Effector memory CD4-positive, alpha-beta T cell (primary cell): ENCODE measurements around the gene CTNNBL1.
"Not testable (repeated sequence)": the region's sequence is repeated elsewhere in the genome, so short reads cannot be mapped to it uniquely, and the experiment has no call there.

Source experiments
- DNase-seq, 3 donors: peaks; one replicate each; pipeline ENCODE4 v3.0.0-alpha.2; 2020
- H3K27ac ChIP-seq: 2 replicates; pipeline ENCODE4 v1.7.0; 2013; ENCODE audit warnings: mild to moderate bottlenecking, low read length, moderate library complexity; ENCODE audit not compliant: insufficient read depth, poor library complexity, severe bottlenecking
- H3K27me3 ChIP-seq: replicated peaks from 2 replicates; pipeline ENCODE4 v1.7.0; 2013; ENCODE audit warnings: mild to moderate bottlenecking, low read length; ENCODE audit not compliant: insufficient read depth, control insufficient read depth, poor library complexity, severe bottlenecking
- H3K36me3 ChIP-seq: 2 replicates; pipeline ENCODE4 v1.7.0; 2013; ENCODE audit warnings: mild to moderate bottlenecking, low read length, moderate library complexity; ENCODE audit not compliant: control insufficient read depth, insufficient read depth
- H3K4me1 ChIP-seq: 2 replicates; pipeline ENCODE4 v1.7.0; 2013; ENCODE audit warnings: low read length, mild to moderate bottlenecking; ENCODE audit not compliant: control insufficient read depth, insufficient read depth, poor library complexity, severe bottlenecking
- H3K4me3 ChIP-seq: 2 replicates; pipeline ENCODE4 v1.7.0; 2013; ENCODE audit warnings: low read length, low read depth, mild to moderate bottlenecking; ENCODE audit not compliant: insufficient read depth, poor library complexity, severe bottlenecking
- H3K9me3 ChIP-seq: 2 replicates; pipeline ENCODE4 v1.7.0; 2013; ENCODE audit warnings: mild to moderate bottlenecking, low read length, moderate library complexity; ENCODE audit not compliant: control insufficient read depth

Gene CTNNBL1

DNA sequence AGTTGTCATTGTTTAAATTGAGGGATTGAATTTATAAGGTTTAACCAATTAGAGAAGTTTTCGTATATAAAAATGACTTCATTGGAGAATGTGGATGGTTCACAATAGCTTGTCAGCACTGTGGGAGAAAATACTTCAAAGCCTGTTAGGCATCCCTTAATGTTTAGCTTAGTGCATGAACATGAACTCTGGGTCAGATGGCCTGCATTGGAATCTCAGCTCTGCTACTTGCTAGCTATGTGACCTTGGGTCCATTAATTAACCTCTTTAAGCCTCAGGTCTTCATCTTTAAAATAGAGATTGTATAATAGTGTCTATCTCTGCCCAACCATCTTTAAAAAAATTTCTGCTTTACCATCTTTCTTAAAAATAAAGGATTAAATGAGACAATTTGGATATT, 11.1 kb downstream of the CTNNBL1 start:
- DNase-seq = no peak
- no peak overlapping the region for H3K27ac ChIP-seq
- no peaks in the 10 kb centered on the region for H3K4me1 ChIP-seq
- H3K27me3 ChIP-seq = no peaks in the 10 kb centered on the region
- H3K4me3 ChIP-seq = no peak overlapping the region
- no peaks in the 10 kb centered on the region for H3K36me3 ChIP-seq
- H3K9me3 ChIP-seq = no peaks in the 10 kb centered on the region

DNA sequence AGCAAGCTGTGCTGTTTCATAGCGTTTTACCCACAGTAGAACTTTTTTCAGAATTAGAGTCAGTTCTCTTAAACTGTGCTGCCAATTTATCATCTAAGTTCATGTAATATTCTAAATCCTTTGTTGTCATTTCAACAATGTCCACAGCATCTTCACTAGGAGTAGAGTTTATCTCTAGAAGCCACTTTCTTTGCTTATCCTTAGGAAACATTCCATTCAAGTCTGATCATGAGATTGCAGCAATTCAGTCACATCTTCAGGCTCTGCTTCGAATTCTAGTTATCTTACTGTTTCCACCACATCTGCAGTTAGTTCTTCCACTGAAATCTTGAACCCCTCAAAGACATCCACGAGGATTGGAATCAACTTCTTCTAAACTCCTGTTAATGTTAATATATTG, 12.5 kb downstream of the CTNNBL1 start:
- DNase-seq = no peak

DNA sequence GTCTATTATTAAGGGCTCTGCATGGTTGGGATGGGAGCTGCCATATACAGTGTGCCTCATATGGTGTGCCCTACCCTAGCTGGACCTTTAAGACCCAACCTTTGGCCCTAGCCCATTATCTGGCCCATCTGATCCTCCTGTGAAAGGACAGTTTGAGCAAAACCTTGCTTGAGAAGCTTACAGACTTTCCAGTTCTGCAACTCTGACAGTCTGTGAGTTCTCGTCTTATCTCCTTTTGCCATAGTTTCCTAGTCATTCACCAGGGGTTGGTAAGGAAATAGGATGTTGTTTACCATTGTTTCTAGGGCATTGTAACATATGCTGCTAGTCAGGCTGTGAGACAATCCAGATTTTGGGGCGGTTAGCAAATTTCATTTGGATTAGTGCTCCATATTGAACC, 17.2 kb downstream of the CTNNBL1 start:
- no peak overlapping the region for H3K4me3 ChIP-seq
- H3K9me3 ChIP-seq = no peaks in the 10 kb centered on the region
- H3K27me3 ChIP-seq = no peaks in the 10 kb centered on the region
- no peak for DNase-seq
- no peak overlapping the region for H3K27ac ChIP-seq
- no peaks in the 10 kb centered on the region for H3K4me1 ChIP-seq
- H3K36me3 ChIP-seq = peaks cover 10% of the 10 kb centered on the region

More for the DNA sequence above, 12.5 kb downstream of the CTNNBL1 start:
- Histone ChIP-seq H3K9me3 (no peaks in the 10 kb centered on the region), H3K4me1 (no peaks in the 10 kb centered on the region), H3K4me3 (no peak overlapping the region), H3K27me3 (no peaks in the 10 kb centered on the region), H3K36me3 (no peaks in the 10 kb centered on the region), H3K27ac (no peak overlapping the region)

DNA sequence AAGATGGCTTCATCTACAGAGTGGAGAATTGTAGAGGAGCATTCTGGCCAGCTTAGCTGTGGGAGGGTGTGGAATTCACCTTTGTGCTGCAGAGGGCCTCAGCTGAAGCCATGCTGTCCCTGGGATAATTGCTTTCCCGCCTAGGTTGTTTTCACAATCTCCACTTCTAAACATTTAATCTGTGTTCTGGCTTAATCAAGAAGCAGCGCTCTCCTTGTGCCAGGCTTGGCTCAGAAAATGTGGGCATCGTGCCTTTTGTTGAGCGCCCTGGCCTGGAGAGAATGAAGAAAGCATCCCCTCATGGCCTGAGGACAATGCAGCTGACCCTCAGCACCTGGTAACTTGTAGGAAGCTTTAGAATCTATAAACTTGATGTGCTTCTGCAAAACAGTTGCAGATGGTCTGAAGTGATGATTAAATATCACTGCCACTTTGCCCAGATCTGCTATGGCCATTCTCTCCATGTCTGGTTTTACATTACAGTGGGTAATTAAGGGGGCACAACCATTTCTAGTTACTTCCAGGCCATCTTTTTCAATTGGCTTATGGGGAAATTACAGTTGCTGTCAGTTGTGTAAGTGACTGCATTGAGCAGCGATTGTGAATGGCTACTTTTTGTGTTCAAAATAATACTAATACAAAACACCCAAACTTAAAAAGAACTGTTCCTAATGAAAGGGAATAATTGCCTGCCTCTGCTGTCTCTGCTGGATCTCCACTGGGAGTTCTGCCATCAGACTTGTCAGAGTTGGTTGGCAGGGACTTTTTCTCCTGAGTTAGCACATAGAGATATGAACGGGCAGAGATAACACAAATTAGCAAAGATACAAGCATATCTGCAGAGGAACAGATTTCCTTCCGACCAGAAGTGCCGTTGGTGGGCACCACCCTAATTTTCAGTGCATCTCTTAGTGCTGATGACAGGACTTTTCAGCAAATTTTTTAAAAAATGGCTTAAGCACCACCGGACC, 18.4 kb downstream of the CTNNBL1 start:
- no peaks in the 10 kb centered on the region for H3K4me1 ChIP-seq
- no peak overlapping the region for H3K4me3 ChIP-seq
- no peak for DNase-seq
- H3K27ac ChIP-seq = no peak overlapping the region
- H3K27me3 ChIP-seq = no peaks in the 10 kb centered on the region
- H3K36me3 ChIP-seq = peaks cover 10% of the 10 kb centered on the region
- no peaks in the 10 kb centered on the region for H3K9me3 ChIP-seq

DNA sequence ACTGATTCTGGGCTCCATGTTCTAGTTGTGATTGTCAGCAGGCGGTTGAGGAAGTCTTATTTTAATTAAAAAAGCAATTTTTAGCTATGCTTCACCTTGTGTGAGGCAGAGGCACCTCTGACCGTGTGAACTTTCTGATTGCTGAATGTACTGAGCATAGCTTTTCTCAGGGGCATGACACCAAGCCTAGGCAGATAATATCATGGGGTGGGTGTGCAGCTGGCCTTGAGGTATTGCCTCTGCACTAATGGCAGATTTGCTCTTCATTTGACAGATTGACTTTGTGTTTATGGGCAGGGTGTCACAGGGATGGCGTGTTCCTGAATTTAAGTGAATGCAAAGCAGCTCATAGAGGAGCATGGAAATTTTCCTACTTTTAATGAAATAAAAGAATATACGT, 19.6 kb downstream of the CTNNBL1 start:
- no peak overlapping the region for H3K4me3 ChIP-seq
- no peaks in the 10 kb centered on the region for H3K4me1 ChIP-seq
- H3K9me3 ChIP-seq = no peaks in the 10 kb centered on the region
- peaks cover 10% of the 10 kb centered on the region for H3K36me3 ChIP-seq
- no peak overlapping the region for H3K27ac ChIP-seq
- DNase-seq = no peak
- no peaks in the 10 kb centered on the region for H3K27me3 ChIP-seq

DNA sequence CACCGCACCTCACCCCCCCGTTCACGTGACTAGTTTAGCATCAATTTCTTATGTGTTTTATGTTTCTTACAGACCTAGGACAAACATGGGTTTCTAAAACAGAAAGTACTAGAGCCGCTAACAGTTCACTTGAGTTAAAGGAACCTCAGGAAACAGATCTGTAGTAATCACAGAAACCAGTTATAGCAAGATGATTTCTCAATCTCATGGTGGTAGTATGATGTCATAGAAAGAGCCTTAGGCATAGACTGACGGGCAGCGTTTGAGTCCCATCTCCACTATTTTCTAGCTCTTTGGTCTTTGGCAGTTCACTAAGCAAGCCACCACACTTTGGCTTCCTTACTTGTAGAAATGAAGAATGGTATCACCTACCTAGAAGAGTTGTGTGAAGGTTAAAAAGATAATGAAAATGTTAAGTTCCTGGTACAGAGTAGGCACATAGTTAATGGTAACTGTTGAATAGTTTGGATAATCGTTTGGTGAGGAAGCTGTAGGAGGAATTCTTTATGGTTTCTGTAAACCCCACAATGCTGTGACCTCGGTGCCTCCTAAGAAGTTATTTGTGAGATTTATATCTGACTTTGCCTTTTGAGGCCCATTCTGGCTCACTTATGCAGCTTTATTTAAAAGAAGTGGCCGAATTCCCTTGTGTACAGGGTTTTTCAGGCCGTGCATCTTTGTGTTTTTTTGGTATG, 21.3 kb downstream of the CTNNBL1 start:
- H3K4me1 ChIP-seq = no peaks in the 10 kb centered on the region
- no peak for DNase-seq

DNA sequence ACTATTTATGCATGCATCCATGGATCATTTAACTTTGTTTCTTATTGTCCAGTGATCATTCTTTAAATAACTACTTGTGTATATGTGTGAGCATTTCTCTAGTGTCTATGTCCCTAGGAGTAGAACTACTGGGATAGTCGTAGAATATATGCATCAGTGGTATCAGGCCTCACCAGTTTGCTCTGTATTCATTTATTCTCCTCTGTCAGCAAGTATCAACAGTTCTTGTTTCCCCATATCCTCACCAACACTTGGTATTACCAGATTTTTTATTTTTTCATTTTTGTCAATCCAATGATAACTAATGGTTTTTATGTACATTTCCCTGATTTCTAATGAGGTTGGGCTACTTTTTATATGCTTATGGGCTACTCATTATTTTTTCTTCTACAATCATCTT, 27.9 kb downstream of the CTNNBL1 start:
- Histone ChIP-seq H3K4me3 (no peak overlapping the region), H3K27ac (no peak overlapping the region), H3K9me3 (no peaks in the 10 kb centered on the region), H3K4me1 (no peaks in the 10 kb centered on the region), H3K27me3 (no peaks in the 10 kb centered on the region), H3K36me3 (no peaks in the 10 kb centered on the region)
- DNase-seq = no peak

More for the DNA sequence above, 21.3 kb downstream of the CTNNBL1 start:
- Histone ChIP-seq H3K27me3 (no peaks in the 10 kb centered on the region), H3K36me3 (peaks cover 10% of the 10 kb centered on the region), H3K27ac (no peak overlapping the region), H3K4me3 (no peak overlapping the region), H3K9me3 (no peaks in the 10 kb centered on the region)

DNA sequence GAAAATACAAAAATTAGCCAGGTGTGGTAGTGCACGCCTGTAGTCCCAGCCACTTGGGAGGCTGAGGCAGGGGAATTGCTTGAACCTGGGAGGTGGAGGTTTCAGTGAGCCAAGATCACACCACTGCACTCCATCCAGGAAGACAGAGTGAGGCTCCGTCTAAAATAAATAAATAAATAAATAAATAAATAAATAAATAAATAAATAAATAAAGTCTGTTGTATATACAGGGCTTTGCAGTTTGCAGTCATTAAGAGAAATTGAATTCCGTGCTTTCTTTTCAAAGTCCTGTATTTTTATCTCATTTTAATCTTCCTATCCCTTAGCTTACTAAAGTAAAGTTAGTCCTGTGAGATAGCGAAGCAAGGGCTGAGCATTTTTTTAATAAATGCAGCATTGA, 28.5 kb downstream of the CTNNBL1 start:
- not testable (repeated sequence) for H3K27me3 ChIP-seq, DNase-seq, H3K4me1 ChIP-seq, H3K4me3 ChIP-seq, H3K27ac ChIP-seq, H3K36me3 ChIP-seq, H3K9me3 ChIP-seq

DNA sequence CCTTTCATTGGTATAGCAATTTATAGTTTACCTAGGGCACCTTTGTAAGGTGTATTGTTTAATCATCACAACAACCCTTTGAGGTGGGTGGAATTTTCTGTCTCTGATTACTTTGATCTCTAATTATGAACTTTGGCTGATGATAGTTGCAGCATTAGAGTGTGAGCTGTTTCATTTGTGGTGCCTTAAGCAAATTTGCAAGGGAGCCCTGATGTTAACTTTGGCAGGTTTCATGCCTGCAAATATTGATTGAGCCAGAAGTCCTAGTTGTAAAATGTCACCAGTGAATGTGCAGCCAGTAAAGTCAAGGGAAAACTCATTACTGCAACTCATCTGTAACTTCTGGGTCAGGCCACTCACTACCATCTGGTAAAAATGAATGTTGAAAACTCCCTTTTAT, 29.8 kb downstream of the CTNNBL1 start:
- Histone ChIP-seq H3K27me3 (no peaks in the 10 kb centered on the region), H3K4me3 (no peak overlapping the region), H3K9me3 (no peaks in the 10 kb centered on the region), H3K36me3 (no peaks in the 10 kb centered on the region), H3K4me1 (no peaks in the 10 kb centered on the region), H3K27ac (no peak overlapping the region)
- no peak for DNase-seq

DNA sequence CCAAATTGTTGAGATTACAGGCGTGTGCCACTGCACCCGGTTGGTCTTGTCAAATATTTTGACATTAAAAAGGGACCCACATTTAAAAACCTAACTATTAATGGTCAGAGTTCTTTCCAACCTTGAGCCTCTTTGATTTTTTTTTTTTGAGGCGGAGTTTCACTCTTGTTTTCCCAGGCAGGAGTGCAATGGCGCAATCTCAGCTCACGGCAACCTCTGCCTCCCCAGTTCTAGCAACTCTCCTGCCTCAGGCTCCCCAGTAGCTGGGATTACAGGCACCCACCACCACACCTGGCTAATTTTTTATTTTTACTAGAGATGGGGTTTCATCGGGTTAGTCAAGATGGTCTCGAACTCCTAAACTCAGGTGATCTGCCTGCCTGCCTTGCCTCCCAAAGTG, 31.3 kb downstream of the CTNNBL1 start:
- Histone ChIP-seq H3K4me1 (no peaks in the 10 kb centered on the region), H3K4me3 (no peak overlapping the region), H3K9me3 (no peaks in the 10 kb centered on the region), H3K27ac (no peak overlapping the region), H3K27me3 (no peaks in the 10 kb centered on the region), H3K36me3 (no peaks in the 10 kb centered on the region)
- no peak for DNase-seq
